ACHN (cell line): ENCODE measurements around the gene RBMY1E.
"Not testable (repeated sequence)": the region's sequence is repeated elsewhere in the genome, so short reads cannot be mapped to it uniquely, and the experiment has no call there.

ENCODE experiments used
- DNase-seq: peaks from one replicate; pipeline ENCODE4 v3.0.0-alpha.2; 2015
- in situ Hi-C: cut with HindIII; loops from 2 replicates; pipeline ENCODE4 v1.10.0; 2017; ENCODE audit warnings: low sequenced_read_pairs, low pct_ligation_motif_present, low pct_unique_long_range_greater_than_20kb

The RBMY1E gene

GRCh38 chrY:21917932-21918331, at the start of gene RBMY1E:
Gene RBMY1E, minus strand, starts transcription at chrY:21918032. Its CDS starts 1,978 bp downstream, at chrY:21916054.
- in situ Hi-C loops, DNase-seq: not testable (repeated sequence)

- in situ Hi-C loops = not testable (repeated sequence)
Observed at GRCh38 chrY:21894426-21894825, 23.4 kb downstream of the RBMY1E start, which contains the start of gene RBMY1D. Gene RBMY1D, minus strand, starts transcription at chrY:21894526. Its CDS starts 2,013 bp downstream, at chrY:21892513.

GRCh38 chrY:21869407-21870076, 48.3 kb downstream of the RBMY1E start:
- DNase-seq, in situ Hi-C loops: not testable (repeated sequence)

More at GRCh38 chrY:21894426-21894825, 23.4 kb downstream of the RBMY1E start, which contains the start of gene RBMY1D:
- DNase-seq = not testable (repeated sequence)
